Keratinocyte (primary cell): Measurements from ENCODE around the gene ELMOD2.

ENCODE experiments used
- CTCF ChIP-seq, 3 experiments: IDR thresholded peaks in 1 of 3; conservative IDR thresholded peaks in 1 of 3; optimal IDR thresholded peaks in 1 of 3; 2 replicates in 2 of 3; 3 replicates in 1 of 3; pipeline versions ENCODE3 to v1.5.1; 2011; ENCODE audit warnings: low read length in 3 of 3, mild to moderate bottlenecking in 3 of 3, moderate library complexity in 2 of 3, control low read depth in 1 of 3, inconsistent platforms in 1 of 3; ENCODE audit not compliant: insufficient read depth in 2 of 3; ENCODE audit errors: extremely low read depth in 1 of 3
- EZH2 ChIP-seq: IDR thresholded peaks from one replicate; pipeline ENCODE4 v1.6.1; 2012; ENCODE audit warnings: inconsistent platforms, mild to moderate bottlenecking, low read length, moderate library complexity

DNA sequence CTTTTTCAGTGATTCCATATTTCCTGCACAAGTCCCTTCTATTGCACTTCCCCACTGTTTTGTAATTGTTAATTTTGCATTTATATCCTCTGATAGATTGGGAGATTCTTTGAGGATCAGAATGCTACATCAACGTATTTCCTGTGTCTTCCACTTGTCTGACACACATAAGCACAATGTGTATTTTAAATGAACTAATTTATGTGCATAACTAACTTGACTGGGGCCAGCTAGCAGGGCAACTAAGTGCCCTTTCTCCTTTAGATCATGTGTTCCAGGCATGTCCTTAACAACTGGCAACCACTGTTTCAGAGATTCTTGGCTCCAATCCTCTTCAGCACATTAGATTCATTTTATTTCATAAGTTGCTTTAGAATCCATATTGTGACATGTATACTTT is 60.5 kb downstream of the ELMOD2 start:
- TF ChIP-seq CTCF (optimal IDR thresholded peaks at IDR 0.05 in 1 of 3, IDR thresholded peaks at IDR 0.05 in 1 of 3, conservative IDR thresholded peaks at IDR 0.05 in 1 of 3; ENCODE audit: extremely low read depth in 1 of 3, insufficient read depth in 2 of 3, low read length in 3 of 3) = no peak
- no peak for TF ChIP-seq EZH2
